Measurements from ENCODE around the gene AOX1.
"Not testable (repeated sequence)": the region's sequence is repeated elsewhere in the genome, so short reads cannot be mapped to it uniquely, and the experiment has no call there.

Gene AOX1

GRCh38 chr2:200627110-200627770 lies 41.4 kb downstream of the AOX1 start:
- no peak for DNase-seq

GRCh38 chr2:200628461-200628860 lies 42.6 kb downstream of the AOX1 start:
- not testable (repeated sequence) for DNase-seq

GRCh38 chr2:200631287-200631686 lies 45.5 kb downstream of the AOX1 start:
- no peak for DNase-seq

GRCh38 chr2:200634231-200634964 lies 48.6 kb downstream of the AOX1 start:
- no peak for DNase-seq

GRCh38 chr2:200635251-200635650 lies 49.4 kb downstream of the AOX1 start:
- DNase-seq: no peak

- no peak for DNase-seq
These were observed 52.1 kb downstream of the AOX1 start for GRCh38 chr2:200637901-200638300.

- no peak for DNase-seq
These were observed 54.4 kb downstream of the AOX1 start for GRCh38 chr2:200640176-200640575.

- DNase-seq: no peak
These were observed 55.1 kb downstream of the AOX1 start for GRCh38 chr2:200640901-200641300.

GRCh38 chr2:200648518-200649281 lies 62.9 kb downstream of the AOX1 start:
- not testable (repeated sequence) for DNase-seq

- DNase-seq: no peak
These were observed 63.9 kb downstream of the AOX1 start for GRCh38 chr2:200649724-200650123.

GRCh38 chr2:200650195-200650594 lies 64.4 kb downstream of the AOX1 start:
- DNase-seq: no peak

GRCh38 chr2:200652158-200652557 lies 66.3 kb downstream of the AOX1 start:
- DNase-seq: no peak

- no peak for DNase-seq
These were observed 67.2 kb downstream of the AOX1 start for GRCh38 chr2:200653021-200653420.

GRCh38 chr2:200654823-200655222 lies 69.0 kb downstream of the AOX1 start:
- no peak for DNase-seq

- no peak for DNase-seq
These were observed 70.2 kb downstream of the AOX1 start for GRCh38 chr2:200655918-200656580.

- DNase-seq: no peak
These were observed 72.6 kb downstream of the AOX1 start for GRCh38 chr2:200658278-200658864.

GRCh38 chr2:200659410-200659809 lies 73.6 kb downstream of the AOX1 start:
- no peak for DNase-seq

- no peak for DNase-seq
These were observed 75.7 kb downstream of the AOX1 start for GRCh38 chr2:200661477-200661876.

- no peak for DNase-seq
These were observed 76.9 kb downstream of the AOX1 start for GRCh38 chr2:200662727-200663126.

- no peak for DNase-seq
These were observed 79.1 kb downstream of the AOX1 start for GRCh38 chr2:200664770-200665494.
